Measurements from ENCODE around the gene MATK.
"Not testable (repeated sequence)": the region's sequence is repeated elsewhere in the genome, so short reads cannot be mapped to it uniquely, and the experiment has no call there.

Gene MATK

DNA sequence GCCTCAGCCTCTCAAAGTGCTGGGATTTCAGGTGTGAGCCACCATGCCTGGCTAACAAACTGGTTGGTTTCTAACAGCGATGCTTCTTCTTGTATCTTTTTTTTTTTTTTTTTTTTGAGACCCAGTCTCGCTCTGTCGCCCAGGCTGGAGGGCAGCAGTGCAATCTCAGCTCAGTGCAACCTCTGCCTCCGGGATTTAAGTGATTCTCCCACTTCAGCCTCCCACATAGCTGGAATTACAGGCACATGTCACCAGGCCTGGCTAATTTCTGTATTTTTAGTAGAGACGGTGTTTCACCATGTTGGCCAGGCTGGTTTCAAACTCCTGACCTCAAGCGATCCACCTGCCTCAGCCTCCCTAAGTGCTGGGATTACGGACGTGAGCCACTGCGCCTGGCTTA lies 30.0 kb upstream of the MATK start:
- not testable (repeated sequence) for DNase-seq

DNA sequence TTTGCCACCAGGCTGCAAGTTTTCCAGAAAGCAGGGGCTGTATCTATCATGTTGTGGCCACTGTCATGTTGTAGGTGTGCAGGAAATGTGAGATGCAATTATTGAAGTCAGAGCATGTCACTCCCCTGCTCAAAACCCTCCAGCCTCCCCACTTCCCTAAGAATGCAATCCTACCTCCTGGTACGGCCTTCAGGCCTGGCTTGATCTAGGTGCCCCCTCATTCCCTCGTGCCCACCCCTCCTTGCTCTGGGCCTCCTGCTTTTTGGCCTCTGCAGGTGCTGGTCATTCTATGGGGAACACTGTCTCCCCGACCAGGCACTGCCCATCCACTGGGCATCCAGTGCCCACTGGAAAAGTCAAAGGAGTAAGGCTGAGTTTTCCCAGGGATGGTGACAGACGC lies 28.5 kb upstream of the MATK start:
- no peak for DNase-seq

DNA sequence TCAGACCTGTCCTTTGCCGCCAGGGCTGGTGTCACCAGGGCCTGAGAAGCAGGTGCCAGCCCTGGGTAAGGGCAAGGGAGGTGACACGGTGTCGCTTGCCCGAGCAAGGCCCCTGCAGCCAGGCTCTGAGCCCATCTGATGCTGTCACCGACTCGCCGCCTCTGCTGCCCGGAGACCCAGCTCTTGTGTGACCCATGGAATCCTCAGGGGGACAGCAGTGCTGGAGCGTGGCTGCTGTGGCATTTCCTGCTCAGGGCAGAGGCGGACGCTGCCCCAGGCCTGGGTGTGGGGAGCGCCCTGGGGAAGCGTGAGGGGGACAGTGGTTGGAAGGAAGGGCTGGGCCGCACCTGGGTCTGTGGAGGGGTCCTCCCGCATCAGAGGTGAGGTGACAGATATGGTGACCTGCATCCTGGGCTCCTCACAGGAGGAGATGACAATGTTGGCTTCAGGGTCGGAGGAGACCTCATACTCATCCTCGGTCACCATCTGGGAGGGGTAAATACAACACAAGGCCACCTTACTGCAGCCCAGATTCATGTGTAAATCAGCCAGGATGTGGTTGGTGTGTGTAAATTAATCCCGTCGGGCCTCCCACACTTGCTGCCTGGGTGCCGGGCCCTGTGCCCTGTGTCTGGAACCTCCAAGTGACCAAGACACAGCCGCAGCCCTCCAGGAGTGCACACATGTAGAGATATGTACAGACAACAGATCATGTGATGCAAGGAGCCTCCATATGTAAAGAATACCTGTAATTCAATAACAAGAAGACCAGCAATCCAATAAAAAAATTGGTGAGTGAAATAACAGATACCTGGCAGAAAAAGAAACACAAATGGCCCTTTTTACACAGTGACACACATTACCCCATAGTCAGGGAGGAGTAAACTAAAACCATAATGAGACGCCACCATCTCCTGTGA lies 27.6 kb upstream of the MATK start:
- DNase-seq, result no peak

DNA sequence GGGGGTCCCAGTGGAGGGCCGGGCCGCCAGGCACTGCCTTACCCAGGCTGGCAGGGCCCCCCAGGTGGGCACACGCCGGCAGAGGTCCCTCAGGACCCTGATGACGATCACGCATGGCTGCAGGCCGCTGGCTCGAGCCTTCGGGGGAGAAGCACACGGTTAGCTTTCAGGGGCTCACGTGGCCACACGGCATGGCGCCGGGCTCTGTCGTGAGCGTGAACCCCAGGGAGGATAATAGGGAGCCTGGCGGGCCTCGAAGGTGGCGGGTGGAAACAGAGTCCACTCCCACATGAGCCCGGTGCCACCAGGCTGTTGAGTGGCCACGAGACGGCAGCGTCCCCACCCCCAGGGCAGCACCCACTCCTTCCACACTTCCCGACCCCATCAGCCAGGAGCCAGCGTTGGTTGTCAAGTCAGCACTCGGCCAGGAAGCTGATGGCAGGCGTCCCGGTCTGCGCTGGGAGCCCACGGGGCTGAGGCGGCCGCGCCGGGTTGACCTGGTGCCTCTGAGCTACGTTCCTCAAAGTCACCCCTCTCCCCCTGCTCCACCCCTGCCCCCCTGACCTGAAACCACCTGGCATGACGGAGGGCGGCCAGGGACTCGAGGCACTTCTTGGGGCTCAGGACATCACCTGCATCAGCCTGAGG lies 24.7 kb upstream of the MATK start:
- DNase-seq, result no peak

DNA sequence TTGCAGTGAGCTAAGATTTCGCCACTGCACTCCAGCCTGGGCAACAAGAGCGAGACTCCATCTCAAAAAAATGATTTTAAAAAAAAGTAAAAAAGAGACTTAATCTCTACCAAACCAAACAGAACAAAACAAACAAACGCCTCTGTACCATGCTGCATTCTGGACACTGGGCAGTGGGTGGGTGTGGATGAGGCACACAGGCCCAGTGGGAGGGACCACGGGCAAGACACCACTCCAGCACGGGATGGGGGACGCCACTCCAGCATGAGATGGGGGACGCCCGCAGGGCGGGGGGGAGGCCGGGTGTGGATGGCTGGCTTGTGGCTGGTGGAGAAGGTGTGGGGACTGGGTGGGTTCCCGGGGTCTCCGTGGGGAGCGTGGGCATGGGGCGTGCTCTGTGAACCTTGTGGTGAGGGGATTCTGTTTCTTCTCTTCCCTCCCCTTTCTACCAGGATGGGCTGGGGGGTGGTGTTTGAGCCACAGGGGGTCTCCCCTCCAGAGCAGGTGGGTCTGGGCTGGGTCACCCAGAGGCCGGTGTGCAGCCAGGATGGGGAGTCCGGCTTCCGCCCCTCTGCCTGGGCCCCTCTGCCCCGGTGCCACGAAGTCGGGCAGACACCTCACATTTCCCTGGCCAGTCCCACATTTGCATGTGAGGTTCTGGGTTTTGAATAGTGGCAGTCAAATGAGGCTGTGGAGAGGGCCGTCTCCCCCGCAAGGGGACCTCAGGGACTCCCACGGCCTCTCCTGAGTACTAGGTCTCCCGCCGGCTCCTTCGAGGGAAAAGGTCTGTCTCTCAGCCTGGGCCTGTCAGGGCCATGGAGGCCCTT lies 23.9 kb upstream of the MATK start:
- DNase-seq, result no peak

DNA sequence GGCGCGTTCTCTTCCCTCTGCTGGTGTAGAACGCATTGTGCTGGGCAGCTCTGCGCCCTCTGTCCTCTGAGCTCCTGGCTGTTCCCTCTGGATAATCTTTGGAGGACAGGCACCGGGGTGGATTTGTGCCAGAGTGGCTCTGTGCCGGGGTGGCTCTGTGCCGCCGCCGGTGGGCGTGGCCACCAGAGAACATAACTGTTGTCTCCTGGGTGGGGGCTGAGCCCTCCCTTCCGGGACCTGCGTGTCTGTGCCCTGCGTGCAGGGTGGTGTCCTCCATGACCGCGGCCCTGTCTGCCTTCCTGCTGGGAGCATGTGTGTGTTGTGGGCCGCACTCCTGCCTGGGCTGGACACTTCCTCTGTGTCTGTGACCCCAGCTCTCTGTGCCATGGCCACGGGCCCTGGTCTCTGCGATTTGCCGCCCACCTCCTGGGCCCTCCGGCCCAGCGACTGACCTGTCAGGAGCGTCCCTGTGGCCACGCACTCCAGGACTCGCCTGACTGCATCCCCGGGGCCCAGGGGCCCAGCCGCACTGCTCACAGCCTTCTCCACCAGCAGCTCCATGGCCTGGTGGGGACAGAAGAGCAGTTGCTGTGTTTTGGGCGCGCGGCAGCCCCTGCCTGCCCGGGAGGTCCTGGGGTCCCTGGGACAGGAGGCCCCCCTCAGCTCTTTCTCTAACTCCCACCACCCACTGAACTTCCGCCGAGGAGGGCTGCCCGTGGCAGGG lies 22.4 kb upstream of the MATK start:
- DNase-seq, result no peak

DNA sequence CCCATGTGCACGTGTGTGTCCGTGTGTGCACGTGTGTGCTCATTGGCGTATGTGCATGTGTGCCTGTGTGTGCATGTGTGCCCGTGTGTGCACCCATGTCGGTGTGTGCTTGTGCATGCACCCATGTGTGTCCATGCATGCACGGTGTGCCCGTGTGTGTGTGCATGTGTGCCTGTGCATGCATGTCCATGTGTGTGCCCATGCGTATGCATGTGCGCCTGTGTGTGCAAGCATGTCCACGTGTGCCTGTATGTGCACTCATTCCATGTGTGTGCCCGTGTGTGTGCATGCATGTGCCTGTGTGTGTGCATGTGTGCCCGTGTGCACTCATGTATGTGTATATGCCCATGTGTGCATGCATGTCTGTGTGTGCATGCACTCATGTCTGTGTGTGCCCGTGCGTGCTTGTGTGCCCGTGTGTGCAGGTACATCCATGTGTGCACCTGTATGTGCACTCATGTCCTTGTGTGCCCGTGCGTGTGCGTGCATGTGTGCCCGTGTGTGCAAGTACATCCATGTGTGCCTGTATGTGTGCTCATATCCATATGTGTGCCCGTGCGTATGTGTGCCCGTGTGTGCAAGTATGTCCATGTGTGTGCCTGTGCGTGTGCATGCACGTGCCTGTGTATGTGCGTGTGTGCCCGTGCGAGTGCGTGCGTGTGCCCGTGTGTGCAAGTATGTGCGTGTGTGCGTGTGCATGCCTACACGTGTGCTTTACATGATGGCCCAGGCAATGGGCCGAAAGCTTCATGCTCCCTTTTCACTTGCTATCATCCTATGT lies 21.6 kb upstream of the MATK start:
- DNase-seq, result no peak

DNA sequence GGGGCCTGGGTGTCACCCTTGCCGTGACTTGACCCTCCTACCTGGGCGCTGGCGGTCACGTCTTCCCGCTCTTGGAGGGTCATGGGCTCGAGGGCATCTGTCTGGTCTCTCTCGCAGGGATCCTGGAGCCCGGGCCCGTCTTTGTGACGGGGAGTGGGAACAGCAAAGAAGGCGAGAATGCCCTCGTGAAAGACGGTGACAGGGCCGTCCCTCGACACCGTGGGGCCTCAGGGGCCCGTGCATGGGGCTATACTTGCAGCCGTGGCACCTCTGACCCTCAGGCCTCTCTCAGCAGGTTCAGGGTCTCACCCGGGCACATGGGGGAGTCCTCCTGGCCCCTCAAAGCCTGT lies 20.9 kb upstream of the MATK start:
- no peak for DNase-seq

DNA sequence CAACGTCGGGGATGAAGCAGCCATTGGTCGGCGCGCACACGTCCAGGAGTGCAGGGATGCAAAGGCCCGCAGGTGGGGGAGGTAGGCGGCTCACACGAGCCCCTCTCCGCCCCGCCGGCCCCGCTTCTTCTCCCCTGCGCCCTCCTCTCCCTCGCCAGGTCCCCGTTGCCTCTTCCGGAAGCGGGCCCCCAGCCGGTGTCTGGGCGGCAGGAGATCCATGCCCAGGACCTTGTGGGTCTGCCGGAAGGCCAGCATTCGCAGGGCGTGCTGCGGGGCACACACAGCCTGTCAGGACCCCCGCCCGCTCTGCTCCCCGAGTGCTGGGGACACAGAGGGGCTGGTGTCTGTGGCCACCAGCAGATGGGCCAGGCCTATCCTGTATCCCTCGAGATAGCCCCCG lies 19.7 kb upstream of the MATK start:
- DNase-seq, result no peak

DNA sequence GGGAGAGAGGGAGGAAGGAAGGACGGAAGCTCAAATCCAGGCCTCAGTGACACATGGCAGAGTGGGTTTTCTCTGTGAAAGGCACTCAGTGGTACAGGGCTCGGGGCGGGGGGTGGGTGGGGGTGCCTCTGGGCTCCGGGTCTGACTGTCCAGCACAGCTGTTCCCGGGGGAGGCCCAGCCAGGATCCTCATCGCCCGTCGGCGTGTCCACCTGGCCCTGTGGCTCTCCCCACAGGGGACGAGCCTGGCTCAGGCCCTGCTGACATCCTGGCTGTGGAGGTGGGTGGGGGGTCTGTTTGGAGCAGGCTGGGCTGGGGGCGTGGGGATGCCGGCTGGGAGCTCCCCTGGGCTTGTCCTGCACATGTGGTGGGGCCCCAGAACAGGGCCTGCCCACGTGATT lies 18.2 kb upstream of the MATK start:
- no peak for DNase-seq

DNA sequence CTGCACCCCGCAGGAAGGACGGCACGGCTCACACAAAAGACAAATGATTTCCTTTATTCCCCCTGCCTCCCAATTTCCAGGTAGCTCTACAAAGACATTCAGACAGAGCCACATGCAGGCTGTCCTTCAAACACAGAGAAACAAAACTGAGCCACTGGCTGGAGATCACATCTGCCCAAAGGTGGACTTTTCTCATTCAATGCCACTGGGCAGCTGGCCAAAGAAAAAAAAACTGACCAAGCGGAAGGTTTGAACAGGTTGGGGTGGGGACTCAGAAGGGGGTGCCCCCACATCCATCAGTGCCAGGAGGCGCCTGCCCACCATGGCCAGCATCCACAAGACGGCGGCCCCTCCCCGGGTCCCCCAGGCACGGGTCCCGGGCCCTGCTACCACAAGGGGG lies 17.8 kb upstream of the MATK start:
- DNase-seq, result no peak

DNA sequence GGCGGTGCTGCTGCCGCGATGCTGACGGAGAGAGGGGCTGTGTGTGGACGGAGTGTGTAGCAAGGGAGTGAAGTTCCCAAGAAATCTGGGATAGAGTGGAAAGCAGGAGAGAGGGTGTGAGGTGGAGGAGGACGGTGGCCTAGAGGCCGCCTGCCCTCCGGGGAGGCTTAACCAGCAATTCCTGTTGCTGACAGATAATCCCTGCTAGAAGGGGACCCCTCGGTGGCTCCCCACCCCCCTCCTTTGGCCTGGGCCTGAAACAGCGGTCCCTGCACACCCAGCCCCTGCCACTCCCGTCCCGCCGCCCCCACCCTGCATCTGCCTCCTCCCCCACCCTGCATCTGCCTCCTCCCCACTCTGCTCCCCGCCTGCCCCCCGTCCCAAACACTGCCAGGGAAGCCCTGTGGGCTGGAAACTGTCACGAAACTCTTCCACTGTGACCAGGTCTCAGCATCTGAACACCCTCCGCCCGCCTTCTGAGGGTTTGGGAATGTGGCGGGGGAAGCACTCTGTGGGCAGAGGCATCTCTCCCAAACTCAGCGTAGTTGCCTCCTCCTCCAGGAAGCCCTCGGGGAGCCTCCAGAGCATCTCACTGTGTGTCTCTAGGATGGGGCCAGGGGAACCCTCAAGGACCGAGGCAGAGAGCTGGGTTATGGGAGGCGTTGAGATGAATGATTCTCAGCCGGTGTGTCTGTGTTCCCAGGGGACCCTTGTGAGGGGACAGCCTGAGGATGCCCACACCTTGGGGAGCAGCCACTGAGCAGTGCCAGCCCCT lies 17.1 kb upstream of the MATK start:
- no peak for DNase-seq

DNA sequence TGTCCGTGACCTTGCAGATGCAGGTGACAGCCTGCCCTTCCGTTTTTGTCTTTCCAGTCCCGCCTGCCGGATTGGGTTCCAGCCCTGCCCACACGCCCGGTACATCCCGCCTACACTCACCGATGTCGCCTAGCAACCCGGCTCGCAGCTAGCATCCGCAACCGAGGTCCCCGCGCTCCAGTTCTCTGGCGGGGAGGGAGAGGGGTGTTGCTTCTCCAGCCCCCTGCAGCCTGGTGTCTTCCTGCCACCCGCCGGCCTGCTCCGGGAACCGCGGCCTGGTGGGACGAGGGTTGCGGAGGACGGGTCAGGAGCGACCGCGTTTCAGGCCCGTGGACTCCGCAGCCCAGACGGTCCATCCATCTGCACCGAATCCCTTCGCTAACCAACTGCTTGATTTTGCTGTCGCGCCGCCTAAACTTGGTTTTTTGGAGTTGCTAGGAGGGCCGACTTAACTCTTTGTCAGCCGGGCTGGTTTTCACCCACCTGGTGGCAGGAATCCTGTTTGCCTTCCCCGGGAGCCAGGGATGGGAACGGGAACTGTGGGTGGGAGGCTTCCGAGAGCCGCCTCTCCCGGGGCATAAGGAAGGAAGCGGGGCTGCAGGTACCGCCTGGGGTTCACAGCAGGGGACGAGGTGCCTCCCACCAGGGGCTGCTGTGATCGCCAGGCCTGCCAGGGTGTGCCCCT lies 15.4 kb upstream of the MATK start:
- no peak for DNase-seq

DNA sequence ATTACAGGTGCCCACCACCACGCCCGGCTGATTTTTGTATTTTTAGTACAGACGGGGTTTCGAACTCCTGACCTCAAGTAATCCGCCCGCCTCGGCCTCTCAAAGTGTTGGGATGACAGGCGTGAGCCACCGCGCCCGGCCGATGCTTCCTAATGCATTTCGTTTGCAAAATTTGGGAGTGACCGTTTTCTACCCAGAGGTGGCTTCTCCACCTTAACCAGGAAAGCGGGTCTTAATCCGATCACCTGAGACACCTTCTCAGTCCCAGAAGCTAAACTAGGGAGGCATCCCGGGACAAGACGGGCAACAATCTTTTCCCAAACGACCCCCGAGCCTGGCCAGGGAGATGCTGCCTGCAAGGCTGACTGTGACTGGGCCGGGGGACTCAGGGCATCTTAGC lies 14.8 kb upstream of the MATK start:
- DNase-seq, result no peak

DNA sequence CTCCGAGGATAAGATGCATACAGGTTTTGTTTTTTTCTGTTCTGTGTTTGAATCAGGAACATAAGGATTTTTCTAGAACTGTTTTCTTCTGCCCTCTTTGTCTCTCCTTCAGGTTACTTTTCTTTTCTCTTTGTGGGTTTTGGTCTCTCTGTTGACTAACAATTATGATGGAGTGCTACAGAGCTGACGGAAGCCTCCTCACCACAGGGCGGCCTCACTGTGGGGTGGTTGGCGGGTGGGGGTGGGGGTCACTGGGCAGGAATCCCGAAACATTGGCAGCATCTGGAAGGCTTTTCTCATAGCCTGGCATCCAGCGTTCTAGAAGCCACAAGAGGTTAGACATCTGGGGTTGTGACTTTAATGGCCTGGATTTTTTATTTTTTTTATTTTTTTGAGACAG lies 12.0 kb upstream of the MATK start:
- DNase-seq, result no peak

DNA sequence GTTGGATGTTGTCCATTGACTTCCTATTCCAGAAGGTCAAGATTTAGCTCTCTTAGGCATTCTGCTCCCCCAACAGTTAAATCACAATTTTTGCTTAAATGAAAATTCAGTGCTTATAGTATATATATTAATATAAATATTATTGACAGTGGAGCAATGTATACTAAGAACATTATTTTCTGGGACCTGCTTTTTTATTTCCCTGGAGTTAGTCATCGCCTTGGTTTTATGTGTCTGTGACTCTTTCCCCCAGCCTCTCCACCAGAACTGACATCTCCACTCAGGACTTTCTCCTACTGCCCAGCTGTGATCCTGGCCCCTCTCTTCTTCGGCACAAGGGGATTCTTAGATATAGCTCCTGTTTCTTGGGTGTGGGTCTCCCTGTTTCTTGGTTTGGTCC lies 10.2 kb upstream of the MATK start:
- DNase-seq, result no peak

DNA sequence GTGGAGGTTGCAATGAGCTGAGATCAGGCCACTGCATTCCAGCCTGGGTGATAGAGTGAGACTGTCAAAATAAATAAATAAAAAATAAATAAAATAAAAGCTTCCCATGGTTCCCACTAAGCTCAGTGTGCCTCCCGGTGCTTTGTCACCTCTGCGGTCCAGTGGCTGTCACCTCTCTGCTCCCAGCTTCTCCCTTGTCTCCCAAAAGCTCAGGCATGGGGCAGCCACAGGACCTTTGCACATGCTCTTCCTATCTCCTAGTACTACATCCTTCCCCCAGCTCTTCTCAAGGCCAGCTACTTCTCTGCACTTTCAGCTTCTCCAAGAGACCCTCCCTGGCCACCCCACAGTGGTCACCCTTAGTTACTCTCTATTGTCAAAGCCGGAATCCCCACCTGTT lies 7.6 kb upstream of the MATK start:
- no peak for DNase-seq

DNA sequence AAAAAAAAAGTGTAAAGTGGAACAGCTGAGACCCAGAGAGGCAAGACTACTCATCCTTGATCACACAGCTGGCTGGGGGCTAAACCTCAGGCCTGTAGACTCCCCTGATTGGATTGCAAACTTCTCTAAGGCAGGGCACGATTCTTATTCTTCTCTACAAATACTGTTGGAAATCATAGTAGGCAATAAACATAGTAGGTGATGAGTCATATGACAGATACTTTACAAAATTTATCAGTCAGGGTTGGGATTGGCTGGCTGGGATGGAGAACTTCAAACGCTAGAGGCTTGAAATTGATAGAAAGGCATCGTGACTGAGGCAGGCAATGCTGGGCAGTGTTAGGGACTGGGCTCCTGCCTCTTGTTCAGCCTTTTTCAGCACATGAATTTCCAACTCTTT lies 5.9 kb upstream of the MATK start:
- DNase-seq, result no peak

DNA sequence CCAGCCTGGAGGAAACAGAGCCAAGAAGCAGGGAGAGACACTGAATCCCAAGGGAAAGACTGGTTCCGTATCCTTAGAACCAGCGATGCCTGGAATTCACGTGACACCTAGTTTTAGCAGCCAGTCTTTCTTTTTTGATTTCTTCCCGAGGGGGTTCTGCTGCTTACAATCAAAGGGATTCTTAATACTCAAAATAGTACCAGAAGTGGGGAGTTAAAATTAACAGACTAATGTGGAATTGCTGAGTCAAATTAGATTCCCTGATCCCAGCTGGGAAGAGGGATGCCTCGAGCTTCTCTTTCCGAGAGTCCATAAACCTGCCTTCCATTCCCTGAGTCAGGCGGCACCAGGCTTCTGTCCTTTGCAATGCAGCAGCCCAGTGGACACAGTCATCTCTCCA lies 4.8 kb upstream of the MATK start:
- no peak for DNase-seq

DNA sequence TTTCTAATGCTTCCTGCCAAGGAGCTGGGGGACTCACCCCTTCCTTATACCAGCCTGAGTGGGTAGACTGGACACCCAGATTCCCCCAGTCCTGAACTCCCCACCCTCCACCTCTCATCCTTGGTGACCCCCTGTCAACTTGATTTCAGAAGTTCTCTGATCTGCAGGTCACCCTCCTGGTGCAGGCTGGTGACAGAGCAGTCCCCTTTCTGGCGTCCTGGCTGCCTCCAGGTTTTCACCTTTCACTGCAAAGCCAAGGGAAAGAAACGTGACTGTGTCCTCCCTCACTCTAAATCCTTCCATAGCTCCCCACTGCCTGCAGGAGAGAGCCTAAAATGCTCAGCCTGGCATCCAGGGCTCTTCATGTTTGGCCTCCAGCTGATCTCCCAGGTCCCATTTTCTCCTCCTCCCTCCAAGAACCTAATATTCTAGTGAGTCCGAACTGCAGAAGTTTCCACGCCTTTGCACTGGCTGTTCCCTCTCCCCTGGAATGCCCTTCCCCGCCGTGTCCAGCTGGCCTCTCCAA lies 4.1 kb upstream of the MATK start:
- DNase-seq, result no peak
